HG03558 (cell line): ENCODE results near the gene CXCL1.

Source experiments
- ATAC-seq: cut with Tn5 transposase; IDR thresholded peaks from one replicate; pipeline ENCODE4 v1.9.1; 2021; ENCODE audit warnings: moderate number of reproducible peaks; ENCODE audit not compliant: unreplicated experiment; ENCODE audit errors: extremely low read depth

The CXCL1 gene

DNA sequence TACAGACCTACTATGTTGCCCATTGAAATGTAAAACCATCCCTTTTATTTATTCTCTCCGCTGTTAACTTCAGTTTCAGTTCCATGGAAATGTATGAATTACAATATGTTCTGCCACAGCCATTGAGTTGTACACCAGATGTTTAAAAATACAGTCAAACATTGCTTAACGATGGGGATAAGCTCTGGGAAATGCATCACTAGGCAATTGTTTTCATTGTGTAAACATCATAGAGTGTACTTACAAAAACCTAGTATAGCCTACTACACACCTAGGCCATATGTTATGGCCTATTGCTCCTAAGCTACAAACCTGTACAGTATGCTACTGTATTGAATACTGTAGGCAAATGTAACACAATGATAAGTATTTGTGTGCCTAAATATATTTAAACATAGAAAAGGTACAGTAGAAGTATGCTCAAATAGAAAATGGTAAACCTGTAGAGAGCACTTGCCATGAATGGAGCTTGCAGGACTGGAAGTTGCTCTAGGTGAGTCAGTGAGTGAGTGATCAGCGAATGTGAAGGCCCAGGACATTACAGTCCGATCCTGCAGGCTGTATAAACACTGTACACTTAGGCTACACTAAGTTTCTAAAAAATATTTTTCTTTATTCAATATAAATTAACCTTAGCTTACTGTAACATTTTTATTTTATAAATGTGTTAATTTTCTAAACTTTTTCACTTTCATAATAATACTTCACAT lies 18.8 kb upstream of the CXCL1 start:
- ATAC-seq, result no peak

DNA sequence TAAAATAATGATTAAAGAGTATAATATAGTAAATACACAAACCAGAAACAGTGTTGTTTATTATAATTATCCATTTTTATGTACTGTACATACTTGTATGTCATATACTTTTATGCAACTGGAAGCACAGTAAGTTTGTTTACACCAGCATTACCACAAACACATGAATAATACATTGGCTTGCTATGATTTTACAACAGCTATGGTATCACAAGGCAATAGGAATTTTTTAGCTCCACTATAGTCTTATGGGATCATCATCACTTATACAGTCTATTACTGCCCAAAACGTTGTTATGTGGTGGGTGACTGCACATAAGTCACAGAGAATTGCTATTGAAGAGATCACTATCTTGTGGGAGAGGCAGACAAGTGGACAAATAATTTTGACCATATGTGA lies 17.9 kb upstream of the CXCL1 start:
- no peak for ATAC-seq

DNA sequence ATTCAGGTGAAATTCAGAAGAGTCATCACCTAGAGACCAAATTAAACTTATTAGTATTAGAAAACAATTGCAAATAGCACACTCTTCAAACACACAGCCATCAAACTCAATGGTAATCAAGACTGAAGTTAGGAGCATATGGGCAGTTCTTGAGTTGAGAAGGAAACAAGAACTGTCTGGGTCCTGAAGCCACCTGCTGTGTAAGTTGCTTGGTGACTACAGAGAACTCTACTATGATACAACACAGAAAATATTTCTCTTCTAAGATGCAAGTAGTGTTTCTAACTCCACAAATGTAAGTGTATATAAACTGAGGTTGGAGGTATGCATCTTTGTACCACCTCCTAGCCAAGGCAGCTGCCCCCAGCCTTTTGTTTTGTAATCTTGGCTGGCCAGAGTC lies 16.4 kb upstream of the CXCL1 start:
- no peak for ATAC-seq

DNA sequence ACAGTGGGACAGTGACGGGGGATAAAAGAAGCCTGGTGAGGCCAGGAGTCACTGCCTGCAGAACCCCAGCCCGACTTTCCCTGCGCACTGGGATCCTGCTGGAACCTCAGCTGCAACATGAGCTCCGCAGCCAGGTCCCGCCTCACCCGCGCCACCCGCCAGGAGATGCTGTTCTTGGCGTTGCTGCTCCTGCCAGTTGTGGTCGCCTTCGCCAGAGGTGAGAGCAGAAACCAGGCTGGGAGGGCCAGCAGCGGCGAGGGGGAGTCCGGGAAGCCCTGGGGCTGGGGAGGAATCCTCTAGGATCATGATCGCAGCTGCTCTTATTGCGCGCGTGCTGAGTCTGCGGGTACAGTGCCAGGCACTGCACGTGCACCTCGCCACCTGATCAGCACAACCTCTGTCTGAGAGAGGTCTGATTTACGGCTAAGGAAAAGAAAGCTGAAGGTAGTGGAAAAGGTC lies 15.9 kb upstream of the CXCL1 start, which contains the start of gene PF4V1:
PF4V1 (plus strand) TSS at position 51 of the 459 bp plus-strand sequence; CDS start at position 118, 67 bp downstream.
- no peak for ATAC-seq

DNA sequence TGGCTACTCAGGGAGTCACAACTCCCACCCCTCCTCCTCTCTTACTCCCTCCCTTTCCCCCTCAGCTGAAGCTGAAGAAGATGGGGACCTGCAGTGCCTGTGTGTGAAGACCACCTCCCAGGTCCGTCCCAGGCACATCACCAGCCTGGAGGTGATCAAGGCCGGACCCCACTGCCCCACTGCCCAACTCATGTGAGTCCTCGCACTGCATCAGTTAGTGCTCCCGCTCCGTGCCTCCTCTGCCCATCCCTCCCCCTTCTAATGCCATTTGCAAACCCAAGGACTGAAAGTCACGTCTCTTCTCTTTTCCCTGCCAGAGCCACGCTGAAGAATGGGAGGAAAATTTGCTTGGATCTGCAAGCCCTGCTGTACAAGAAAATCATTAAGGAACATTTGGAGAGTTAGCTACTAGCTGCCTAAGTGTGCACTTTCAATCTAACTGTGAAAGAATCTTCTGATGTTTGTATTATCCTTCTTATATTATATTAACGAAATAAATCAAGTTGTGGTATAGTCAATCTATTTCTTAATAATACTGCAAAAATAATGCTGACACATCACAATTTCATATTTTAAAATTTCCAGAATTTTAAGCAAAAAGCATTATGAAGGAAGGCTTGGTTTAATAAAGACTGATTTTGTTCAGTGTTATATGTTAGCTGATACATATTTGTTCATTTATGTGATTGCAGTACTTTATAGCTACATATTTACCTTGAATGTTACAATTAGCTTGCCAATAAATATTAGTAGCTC lies 15.3 kb upstream of the CXCL1 start:
- ATAC-seq, result no peak

DNA sequence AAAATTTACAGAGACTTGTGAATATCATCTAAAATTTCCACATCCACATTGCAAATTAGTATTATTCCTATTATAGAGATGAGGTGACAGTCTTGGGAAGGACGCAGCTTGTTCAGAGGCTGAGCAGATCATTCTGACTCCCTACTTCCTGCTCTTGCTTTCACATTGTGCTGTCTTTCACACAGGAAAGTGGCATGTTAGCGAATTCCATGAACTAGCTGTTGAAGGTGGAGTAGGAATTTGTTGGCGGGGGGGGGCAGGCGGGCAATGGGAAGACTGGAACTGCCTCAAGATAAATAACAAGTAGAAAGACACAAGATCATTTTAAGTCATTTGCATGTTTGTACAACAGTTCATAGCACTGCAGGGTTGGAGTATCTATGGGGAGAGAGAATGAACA lies 13.8 kb upstream of the CXCL1 start:
- no peak for ATAC-seq

DNA sequence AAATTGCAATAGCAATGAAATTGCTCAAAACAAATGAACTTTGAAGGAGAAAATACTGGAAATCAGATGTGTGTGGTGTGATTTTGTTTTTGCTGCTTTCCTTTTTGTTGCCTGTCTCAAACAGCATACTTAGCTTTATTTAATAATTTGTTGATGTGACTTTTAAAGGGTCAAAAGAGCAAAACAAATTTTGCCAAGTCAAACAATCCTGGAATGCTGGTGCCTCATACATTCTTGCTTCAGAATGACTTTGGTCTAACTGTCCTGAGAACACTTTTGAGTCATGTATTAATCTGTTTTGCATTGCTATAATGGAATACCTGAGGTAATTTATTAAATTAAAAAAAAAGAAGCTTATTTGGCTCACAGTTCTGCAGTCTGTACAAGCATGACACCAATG lies 12.7 kb upstream of the CXCL1 start:
- no peak for ATAC-seq

DNA sequence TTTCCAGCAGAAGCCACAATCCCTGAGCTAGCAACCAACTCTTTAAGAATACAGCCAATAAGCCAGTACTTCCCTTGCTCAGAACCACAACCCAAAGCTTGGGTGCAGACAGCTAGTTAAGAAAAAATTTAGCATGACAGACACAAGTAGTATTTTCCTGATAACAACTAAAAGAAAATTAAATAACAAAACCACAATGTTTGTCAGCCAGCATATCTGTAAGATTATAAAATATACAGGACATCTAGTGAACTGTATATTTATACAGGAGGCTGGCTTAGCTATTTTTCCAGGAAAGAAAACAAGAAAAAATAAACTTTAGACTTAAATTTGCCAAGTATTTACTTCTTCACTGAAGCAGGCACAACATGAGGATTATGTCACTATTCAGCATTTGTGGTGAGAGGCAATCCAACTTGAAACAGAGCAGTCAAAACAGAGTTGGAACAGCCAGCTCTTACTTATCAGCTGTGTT lies 9.5 kb upstream of the CXCL1 start:
- no peak for ATAC-seq

DNA sequence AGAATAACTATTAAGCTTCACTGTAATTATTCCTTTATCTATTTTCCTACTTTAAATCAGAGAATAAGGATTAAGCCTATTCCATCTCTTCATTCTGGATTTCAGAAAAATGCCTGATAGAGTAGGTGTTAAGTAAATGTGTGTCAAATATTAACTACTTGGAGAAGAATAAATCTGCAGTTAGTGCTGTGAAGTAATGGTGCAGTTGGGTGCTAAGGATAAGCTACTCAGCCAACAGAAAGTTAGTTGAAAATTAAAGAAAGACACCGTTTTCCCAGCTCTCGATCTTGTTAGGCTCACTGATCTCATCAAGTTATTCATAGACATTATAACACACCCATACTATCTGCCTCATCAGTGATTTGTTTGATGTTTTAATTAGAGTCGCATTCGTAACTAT lies 9.0 kb upstream of the CXCL1 start:
- no peak for ATAC-seq

DNA sequence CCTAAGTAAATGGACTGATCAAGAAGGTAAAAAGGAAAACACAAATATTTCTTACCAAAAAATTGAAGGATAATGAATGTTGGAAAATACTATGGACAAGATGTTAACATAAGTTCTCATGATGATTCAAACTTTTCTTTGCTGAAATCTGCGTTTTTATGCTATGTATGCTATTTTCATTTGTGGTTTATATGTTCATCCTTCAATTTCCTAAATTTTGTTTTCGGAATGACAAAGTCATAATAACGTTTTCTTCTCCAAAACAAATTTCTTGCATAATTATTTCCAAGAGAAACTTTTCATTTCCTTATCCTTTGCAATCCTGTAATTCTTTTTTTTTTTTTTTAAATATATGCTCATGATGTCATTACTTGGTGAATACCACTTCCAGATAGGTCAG lies 8.3 kb upstream of the CXCL1 start:
- ATAC-seq, result no peak

DNA sequence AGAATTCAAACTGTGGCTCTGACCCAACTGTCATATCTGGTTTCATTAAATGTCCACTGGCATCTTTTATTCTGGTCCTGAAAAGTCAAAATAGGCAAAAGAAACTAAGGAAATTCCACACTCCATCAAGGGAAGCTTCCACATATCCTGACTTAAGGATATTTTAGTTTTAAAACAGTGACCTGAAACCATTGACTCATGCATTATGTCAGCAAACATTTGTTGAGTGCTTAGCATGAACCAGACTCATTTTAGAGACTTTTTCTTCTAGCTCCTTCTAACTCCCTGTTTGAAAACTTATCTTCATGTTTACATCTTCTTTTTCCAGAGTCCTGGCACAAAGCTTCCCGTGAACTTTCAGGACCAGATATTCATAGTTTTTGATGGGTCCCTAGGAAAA lies 6.9 kb upstream of the CXCL1 start:
- ATAC-seq, result no peak

DNA sequence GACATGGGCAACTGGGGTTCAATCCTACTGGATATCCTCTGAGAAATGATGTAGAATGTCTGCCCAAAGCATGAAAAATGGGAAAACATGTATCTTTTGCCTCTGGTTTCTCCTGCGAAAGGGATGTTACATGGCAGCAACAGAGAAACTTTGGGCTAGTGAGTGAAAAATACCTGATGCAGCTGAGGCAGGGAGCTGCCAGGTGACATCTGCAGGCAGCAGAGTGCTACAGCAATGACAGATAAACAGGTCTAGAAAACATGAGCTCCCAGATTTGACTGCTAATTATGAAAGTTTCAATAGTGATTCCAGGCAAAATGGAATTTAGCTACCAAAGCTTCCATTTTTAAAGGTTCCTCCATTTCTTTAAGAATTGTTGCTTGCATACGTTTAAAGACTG lies 4.8 kb upstream of the CXCL1 start:
- ATAC-seq, result no peak

DNA sequence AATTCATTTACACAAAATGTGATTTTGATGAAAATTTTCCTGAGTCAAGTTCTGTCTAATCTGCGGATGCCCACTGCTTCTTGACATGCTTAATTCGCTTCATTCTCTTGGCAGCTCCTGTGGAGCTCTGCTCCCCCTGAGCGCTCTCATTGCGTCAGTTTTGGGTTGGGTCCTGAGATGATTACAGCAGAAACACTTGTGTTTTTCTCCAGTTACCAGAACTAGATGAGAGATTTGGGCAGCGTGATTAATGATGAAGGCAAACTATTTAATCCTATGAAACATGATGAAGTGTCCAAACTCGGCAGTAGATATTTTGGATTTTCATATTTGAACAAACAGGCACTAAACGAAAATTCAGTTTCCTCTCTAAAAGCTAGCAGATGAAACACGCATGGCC lies 4.2 kb upstream of the CXCL1 start:
- ATAC-seq, result no peak

DNA sequence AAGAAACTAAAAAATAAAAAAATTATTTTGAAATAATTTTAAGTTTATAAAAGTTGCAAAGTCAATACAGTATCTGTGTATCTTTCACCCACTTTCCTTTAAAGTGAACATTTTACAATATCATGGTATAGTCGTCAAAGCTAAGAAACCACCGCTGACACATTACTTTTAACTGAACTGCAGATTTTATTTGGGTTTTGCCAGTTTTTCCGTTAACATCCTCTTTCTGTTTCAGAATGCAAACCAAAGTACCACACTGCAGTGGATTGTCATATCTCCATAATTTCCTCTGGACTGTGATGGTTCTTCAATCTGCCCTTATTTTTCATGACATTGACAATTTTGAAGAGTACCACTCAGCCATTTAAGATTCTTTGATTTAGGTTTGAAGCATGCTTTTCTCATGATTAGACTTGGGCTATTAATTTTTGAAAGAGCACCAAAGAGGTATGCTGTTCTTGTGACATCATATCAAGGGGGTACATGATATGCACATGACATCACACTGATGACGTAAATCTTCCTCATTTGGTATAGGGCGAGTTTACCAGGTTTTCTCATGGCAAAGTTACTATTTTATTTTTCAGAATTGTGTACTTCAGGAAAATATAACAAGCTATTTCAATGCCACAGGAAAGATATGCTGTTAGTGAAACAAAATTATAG lies 3.6 kb upstream of the CXCL1 start:
- ATAC-seq, result no peak

DNA sequence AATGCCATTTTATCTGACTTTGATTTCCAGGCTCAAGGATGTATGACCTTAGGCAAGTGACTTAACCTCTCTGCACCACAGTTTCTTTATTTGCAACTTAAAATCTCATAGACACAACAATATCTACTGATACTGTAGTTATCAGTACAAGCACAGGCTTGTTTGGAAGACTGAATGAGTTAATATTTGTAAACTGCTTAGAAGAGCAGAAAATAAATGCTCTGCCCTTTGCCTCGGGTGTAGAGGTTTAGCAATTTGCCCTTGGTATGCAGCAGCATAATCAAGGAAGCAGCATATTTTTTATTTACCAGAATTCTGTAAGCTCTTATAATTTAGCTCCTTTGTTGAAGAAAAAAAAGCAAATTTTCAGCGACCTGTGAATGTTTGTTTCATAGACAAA lies 2.9 kb upstream of the CXCL1 start:
- no peak for ATAC-seq

DNA sequence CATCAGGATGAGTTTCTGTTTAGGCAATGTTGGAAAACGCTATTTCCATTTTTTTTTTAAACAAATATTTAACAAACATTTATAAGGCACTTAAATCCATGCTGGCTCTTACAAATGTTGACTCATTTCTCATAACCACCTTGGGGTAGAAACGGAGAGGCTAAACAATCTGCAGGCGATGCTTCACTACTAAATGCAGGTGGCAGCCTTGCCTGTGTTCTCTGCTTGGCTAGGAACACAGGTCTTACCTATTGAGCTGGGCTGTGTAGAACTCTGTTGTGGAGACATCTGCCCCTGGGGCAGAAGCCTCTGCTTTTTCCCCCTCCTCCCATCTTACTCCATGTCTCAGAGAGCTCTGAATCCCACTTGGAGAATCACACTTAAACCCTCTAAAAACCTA lies 1.4 kb upstream of the CXCL1 start:
- ATAC-seq, result no peak

DNA sequence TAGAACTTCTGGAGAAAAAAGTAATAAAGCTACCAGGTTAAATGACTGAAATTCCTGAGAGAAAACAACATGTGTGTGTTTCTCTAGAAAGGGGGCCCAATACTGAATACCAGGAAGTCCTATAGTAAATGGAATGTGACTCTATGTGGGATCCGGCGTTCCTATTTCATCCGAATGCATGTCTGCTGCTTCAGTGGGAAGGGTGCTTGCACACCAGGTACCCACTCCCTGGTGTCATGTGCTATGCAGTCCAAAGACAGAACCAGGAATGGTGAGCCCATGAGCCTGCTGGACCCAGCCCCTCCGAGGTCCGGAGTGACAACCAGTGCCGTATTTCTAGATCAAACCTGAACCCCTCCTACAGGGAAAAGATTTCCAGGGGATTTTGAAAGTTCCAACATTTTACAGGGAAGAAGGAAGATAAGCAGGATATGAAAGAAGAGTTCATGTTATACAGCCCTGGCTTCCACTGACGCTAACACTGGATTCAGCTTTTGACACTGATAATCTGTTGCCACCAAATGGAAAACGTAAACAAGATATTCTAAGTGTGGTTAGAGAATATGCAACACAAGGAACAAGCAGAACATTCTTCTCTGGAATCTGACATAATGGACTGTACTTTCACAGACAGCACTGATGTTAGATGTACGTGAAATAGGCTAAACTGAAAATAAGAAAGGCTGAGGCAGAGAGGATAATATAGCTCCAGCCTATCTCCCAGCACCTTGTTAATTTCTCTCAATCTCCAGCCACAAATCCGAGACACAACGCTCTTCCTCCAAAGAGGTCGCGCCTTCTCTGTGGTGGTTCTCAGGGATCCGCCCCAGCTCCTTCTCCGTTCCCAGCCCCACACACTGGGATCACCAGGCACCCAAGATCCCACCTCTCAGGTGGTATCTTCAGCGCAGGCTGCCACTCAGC lies 725 bp upstream of the CXCL1 start:
- no peak for ATAC-seq

DNA sequence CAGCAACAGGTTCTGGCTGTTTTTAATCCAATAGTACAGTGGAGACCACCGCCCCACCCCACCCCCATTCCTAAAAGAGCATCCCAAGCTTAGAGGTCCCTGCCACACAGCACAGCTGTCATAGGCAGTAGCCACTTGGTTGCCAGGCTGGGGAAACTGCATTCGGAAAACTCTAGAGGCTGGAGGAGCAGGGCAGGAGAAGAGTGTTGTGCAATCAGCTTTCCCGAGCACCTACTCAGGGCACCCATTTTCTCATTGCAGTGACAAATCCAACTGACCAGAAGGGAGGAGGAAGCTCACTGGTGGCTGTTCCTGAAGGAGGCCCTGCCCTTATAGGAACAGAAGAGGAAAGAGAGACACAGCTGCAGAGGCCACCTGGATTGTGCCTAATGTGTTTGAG lies 1.1 kb downstream of the CXCL1 start:
- no peak for ATAC-seq

DNA sequence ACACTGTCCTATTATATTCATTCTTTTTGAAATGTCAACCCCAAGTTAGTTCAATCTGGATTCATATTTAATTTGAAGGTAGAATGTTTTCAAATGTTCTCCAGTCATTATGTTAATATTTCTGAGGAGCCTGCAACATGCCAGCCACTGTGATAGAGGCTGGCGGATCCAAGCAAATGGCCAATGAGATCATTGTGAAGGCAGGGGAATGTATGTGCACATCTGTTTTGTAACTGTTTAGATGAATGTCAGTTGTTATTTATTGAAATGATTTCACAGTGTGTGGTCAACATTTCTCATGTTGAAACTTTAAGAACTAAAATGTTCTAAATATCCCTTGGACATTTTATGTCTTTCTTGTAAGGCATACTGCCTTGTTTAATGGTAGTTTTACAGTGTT lies 1.6 kb downstream of the CXCL1 start:
- no peak for ATAC-seq
